Amygdala (tissue), 56 donors: ENCODE measurements around the gene TPM1.

Experiments used
- DNase-seq, 56 donors: peaks; one replicate each; lab custom pipeline; 2025; lab: John Stamatoyannopoulos, UW

The TPM1 gene

DNA sequence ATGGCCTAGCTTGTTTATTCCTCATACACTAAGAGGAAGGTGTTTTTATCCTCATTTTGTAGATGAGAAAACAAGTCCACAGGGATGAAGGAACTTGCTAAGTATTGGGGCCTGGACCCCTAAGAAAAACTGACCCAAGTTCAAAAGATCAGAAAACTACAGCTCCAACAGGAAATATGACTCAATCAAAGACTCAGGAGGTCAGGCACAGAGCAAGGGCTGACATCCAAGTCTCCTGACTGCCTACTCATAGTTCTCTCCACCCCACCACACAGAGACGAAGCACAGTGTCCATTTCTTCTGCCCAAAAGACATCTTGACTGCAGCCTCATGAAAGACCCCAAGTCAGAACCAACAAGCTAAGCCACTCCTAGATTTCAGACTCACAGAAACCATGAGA lies 26.9 kb upstream of the TPM1 start:
- no peak for DNase-seq

- DNase-seq, result no peak
Measured at GRCh38 chr15:63016234-63016633, 26.3 kb upstream of the TPM1 start.

DNA sequence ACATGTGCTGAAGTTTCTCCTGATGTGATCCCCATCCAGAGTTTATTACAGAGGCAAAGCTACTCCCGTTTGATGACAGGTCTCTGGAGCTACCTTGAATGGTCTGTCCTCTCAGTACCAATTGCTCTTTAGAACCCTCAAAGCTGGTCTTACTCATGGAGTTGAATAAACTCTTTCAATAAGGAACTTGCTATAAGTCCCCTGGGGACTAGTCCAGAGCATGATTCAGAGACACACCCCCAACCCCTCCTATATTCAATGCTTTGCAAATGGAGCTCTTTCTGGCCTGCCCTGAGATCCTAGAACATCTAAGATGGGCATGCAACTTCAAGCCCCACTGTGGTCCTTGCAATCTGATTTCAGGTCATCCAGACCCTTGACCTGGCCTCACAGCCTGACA lies 23.9 kb upstream of the TPM1 start:
- no peak for DNase-seq

DNA sequence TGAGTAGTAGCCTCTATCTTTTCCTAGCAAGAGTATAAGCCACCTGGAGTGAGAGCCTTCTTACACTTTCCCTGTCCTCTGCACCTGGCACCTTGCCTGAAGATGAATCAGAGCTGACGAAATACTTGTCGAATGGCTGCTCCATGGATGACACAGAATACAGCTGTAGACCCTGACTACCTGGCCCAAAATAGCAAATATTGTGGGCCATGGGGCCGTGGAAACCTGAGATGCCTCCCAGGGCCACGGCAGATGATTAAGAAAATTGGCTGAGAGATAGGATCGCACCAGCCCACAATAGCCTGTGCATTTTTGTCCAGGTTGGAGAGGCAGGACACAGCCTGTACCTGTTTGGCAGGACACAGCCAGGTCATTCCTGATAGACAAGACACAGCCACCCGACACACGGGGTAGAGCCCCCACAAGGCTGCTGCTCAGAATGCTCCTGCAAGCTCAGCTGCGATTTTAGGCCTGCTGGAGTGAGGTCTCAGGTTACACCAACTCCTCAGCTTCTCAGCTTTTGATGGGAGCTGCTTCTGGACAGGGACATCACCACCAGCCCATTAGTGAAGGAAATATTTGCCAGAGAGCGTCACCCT lies 22.9 kb upstream of the TPM1 start:
- DNase-seq, result no peak

GRCh38 chr15:63020128-63020527 lies 22.4 kb upstream of the TPM1 start:
- DNase-seq, result no peak

DNA sequence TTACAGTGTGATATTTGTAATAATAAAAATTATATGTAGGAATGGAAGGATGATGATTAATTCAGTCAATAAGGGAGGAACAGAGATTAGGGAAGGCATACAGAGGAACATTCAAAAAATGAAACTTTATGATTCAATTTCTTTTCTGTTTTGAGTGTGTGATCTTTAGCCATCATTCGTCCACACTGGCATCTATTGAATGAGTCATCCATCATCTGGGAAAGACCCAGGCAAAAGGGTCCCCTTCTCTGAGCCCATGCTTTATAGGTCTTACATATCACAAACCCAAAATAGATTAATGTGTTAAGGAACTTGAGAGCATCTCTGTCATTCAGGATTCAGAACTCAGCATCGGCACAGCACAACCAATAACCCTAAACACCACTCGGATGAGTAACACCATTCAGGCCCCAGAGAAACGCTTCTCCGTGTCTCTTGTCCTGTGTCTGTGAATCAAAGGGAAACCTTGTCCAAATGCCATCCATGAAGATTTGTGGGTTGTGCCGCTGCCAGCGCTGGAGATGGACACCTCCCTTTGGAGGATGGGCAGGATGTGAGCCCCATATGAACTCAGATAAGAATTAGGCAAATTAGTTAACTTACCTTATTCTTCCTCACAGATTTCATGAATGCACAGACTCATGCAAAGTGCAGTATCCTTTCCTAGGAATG lies 21.7 kb upstream of the TPM1 start:
- DNase-seq, result no peak

GRCh38 chr15:63022181-63022580 lies 20.4 kb upstream of the TPM1 start:
- no peak for DNase-seq

DNA sequence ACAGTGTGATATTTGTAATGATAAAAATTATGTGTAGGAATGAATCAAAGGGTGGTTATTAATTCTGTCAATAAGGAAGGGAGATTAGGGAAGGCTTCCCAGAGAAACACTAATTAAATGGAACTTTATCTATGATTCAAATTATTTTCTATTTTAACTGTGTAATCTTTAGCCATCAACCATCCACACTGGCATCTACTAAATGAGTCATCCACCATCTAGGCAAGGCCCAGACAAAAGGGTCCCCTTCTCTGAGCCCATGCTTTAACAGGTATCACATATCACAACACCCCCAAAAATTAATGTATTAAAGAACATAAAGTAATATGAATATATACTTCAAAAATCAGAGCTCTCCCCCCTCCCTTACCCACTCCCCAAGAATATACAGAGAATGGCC lies 19.9 kb upstream of the TPM1 start:
- no peak for DNase-seq

GRCh38 chr15:63023351-63023945 lies 19.1 kb upstream of the TPM1 start:
- DNase-seq, result no peak

- no peak for DNase-seq
Measured at GRCh38 chr15:63025460-63025859, 17.1 kb upstream of the TPM1 start.

DNA sequence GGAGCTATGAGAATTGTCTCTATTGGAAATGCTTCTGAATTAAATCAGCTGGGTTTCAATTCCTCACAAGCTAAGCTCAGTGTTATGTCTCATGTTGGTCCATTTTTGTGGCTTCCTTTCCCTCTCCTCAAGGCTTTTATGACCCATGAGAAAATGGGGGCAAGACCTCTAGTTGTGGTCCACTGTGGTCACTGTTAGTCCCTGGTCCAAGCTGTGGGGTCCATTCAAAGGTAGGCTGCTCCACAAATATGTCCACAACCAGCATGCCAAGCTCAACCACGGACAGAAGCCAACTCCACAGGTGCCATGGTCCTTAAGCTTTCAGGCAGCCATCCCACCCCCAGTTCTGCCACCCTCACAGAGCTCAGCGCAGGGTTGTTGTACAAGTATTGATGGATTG lies 14.9 kb upstream of the TPM1 start:
- DNase-seq, result no peak

- DNase-seq, result no peak
Measured at GRCh38 chr15:63028442-63029110, 14.0 kb upstream of the TPM1 start.

DNA sequence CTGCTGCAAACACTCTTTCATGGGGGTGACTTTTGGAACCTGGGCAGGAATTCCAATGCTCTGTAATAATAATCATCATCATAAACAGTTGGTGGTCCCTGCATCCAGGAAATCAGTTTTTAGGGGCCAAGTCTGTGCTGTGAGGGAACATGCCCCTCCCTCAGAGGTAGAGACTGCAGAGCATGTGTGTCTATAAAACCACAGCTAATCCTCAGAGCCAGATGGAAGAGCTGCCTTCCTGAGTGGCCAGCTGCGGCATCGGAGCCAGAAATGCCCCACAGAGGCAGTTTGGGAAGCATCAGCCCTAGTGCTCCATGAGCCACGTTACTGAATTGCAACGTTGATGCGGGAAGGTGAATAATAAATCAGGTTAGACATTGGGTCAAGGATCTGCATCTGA lies 12.9 kb upstream of the TPM1 start:
- DNase-seq, result no peak

GRCh38 chr15:63030101-63030551 lies 12.4 kb upstream of the TPM1 start:
- DNase-seq, result peak in 6 of 56 donors; percentile 3 to 45 (median 6)

- no peak for DNase-seq
Measured at GRCh38 chr15:63034578-63034977, 8.0 kb upstream of the TPM1 start.

GRCh38 chr15:63035253-63035652 lies 7.3 kb upstream of the TPM1 start:
- no peak for DNase-seq

- no peak for DNase-seq
Measured at GRCh38 chr15:63035977-63036376, 6.6 kb upstream of the TPM1 start.

DNA sequence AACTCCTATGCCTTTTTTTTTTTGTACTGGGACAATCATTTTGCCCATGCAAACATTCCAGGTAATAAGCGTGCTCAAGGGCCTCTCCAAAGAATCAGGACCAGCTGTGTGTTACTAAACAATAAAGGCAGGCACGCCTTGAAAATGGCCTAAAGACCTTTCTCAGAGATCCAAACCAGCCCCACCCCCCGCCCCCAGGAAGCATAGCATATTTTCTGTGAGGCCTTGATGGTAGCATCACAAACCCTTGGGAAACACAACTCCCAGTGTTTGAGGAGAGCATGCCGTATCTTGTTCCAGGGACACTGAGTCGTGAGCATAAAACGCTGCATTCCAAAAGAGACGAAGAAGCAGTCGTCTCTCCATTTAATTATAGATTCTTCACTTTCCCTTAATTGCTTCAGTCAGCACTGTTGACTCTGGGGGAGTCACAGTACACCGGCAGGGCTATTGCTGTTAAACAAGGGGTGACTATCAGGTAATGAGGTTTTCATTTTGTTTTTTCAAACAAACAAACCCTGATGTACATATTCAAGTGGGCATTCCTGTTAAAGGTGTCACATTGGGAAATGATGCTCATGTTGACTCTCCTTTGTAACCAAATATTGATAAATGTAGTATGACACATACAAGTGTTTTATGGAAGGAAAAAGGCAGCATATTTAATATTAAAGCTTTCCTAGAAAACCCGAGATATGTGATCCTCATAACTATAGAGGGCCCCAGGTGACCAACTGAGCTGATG lies 4.4 kb upstream of the TPM1 start:
- DNase-seq, result no peak

DNA sequence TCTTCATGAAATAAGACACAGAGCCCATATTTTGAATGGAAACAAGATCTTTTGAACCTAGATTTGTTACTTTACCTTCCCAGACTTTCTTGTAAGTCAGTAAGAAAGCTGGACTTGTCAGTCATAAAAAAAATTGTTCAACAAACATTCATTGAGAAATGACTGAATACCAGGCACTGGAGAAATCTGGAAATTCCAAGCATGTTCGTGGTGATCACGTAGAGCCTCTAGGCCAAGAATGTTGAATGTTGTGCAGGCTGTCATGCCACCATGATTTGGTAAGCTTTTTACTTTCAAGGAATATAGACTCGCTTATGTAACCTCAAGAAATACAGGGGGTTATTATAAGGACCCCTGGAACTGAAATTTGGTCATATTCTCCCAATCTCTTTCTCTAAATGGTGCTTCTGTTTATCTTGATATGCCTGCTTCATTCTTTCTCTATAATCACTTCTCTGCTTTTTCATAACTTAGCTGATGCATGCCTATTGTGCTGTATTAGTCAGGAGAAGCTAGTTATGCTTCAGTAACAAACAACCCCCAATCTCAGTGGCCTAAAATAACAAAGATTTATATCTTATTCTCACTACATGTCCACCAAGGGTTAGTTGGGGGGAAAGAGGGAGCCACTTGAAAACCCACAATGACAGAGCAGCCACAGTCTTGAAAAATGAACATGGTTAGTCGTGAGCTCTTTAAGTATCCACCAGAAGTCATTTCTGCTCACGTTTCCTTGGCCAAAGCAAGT lies 3.4 kb upstream of the TPM1 start:
- no peak for DNase-seq

DNA sequence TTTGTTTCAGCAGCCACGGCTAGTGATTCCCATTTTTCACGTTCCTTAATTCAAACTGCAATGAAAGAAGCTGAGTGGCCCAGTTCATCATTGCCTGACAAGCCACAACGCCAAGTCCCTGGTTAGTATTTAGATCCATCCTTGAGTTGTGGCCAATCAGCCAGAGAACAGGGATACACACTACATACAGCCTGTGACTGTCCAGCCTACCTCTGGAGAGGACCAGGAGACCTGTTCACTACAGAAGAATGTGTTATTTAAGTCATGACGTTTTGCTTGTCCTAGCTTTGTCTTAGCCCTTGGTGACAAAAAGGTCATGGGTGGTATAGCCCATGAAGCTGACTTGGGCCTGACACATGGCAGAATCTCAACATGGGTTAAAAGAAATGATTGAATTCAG lies 2.7 kb upstream of the TPM1 start:
- no peak for DNase-seq
